ENCODE measurements around the gene PPP1R15A.
"Not testable (repeated sequence)": the region's sequence is repeated elsewhere in the genome, so short reads cannot be mapped to it uniquely, and the experiment has no call there.

PPP1R15A gene

GRCh38 chr19:48900477-48901406 lies 28.5 kb downstream of the PPP1R15A start:
- Histone ChIP-seq H3K4me3 (ENCODE audit: low read depth, low read length, poor library complexity, severe bottlenecking) (peak overlapping the region; percentile 80), H3K27ac (ENCODE audit: low read depth, low read length, poor library complexity, severe bottlenecking) (peak overlapping the region; percentile 1), H3K9me3 (ENCODE audit: low read length) (no peaks in the 10 kb centered on the region), H2AFZ (ENCODE audit: low read length) (no peak overlapping the region), H3K36me3 (ENCODE audit: insufficient read depth, low read length) (peaks cover 8% of the 10 kb centered on the region; the same call in 1 of the 2 replicates), H3K4me2 (ENCODE audit: low read length) (peak overlapping the region; percentile 68), H3K9ac (ENCODE audit: low read length) (peak overlapping the region; percentile 78), H4K20me1 (ENCODE audit: insufficient read depth, low read length) (no peaks in the 10 kb centered on the region), H3K79me2 (ENCODE audit: insufficient read depth, low read length) (no peaks in the 10 kb centered on the region), H3K27me3 (ENCODE audit: insufficient read depth, low read length) (no peaks in the 10 kb centered on the region), H3K4me1 (ENCODE audit: insufficient read depth, low read length, severe bottlenecking) (peaks cover 5% of the 10 kb centered on the region), H3F3A (ENCODE audit: insufficient read depth, low read length) (no peaks in the 10 kb centered on the region), H3K9me2 (ENCODE audit: low read depth, low read length) (no peaks in the 10 kb centered on the region)
- TF ChIP-seq, protein P1, sequence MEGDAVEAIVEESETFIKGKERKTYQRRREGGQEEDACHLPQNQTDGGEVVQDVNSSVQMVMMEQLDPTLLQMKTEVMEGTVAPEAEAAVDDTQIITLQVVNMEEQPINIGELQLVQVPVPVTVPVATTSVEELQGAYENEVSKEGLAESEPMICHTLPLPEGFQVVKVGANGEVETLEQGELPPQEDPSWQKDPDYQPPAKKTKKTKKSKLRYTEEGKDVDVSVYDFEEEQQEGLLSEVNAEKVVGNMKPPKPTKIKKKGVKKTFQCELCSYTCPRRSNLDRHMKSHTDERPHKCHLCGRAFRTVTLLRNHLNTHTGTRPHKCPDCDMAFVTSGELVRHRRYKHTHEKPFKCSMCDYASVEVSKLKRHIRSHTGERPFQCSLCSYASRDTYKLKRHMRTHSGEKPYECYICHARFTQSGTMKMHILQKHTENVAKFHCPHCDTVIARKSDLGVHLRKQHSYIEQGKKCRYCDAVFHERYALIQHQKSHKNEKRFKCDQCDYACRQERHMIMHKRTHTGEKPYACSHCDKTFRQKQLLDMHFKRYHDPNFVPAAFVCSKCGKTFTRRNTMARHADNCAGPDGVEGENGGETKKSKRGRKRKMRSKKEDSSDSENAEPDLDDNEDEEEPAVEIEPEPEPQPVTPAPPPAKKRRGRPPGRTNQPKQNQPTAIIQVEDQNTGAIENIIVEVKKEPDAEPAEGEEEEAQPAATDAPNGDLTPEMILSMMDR (IDR thresholded peaks at IDR 0.05; ENCODE audit: low read length), result no peak
- TF ChIP-seq EZH2 (IDR thresholded peaks at IDR 0.05; ENCODE audit: borderline replicate concordance, low read length), result no peak

GRCh38 chr19:48902291-48902690 lies 30.1 kb downstream of the PPP1R15A start:
- H3K9ac ChIP-seq (ENCODE audit: low read length); H4K20me1 ChIP-seq (ENCODE audit: insufficient read depth, low read length); H3K4me2 ChIP-seq (ENCODE audit: low read length): not testable (repeated sequence)

DNA sequence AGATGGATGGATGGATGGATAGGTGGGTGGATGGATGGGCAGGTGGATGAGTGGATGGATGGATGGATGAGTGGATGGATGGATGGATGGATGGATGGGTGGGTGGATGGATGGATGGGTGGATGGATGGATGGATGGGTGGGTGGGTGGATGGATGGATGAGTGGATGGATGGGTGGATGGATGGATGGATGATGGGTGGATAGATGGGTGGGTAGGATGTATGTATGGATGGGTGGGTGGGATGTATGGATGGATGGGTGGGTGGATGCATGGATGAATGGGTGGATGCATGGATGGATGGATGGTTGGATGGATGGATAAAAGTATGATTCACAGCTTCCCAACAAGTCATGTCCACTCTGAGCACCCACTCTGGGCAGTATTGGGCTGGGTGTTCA lies 31.6 kb downstream of the PPP1R15A start:
- not testable (repeated sequence) for H3K4me3 ChIP-seq (ENCODE audit: low read depth, low read length, poor library complexity, severe bottlenecking); H3F3A ChIP-seq (ENCODE audit: insufficient read depth, low read length); H3K4me1 ChIP-seq (ENCODE audit: insufficient read depth, low read length, severe bottlenecking); H3K27ac ChIP-seq (ENCODE audit: low read depth, low read length, poor library complexity, severe bottlenecking); H3K9me2 ChIP-seq (ENCODE audit: low read depth, low read length); H3K9ac ChIP-seq (ENCODE audit: low read length); H2AFZ ChIP-seq (ENCODE audit: low read length); H3K27me3 ChIP-seq (ENCODE audit: insufficient read depth, low read length); H3K36me3 ChIP-seq (ENCODE audit: insufficient read depth, low read length); H3K79me2 ChIP-seq (ENCODE audit: insufficient read depth, low read length); H3K9me3 ChIP-seq (ENCODE audit: low read length); H3K4me2 ChIP-seq (ENCODE audit: low read length); H4K20me1 ChIP-seq (ENCODE audit: insufficient read depth, low read length)

More at GRCh38 chr19:48902291-48902690, 30.1 kb downstream of the PPP1R15A start:
- not testable (repeated sequence) for H3K36me3 ChIP-seq (ENCODE audit: insufficient read depth, low read length); H3K9me3 ChIP-seq (ENCODE audit: low read length); H3K27me3 ChIP-seq (ENCODE audit: insufficient read depth, low read length); H3K79me2 ChIP-seq (ENCODE audit: insufficient read depth, low read length); H3F3A ChIP-seq (ENCODE audit: insufficient read depth, low read length); H3K9me2 ChIP-seq (ENCODE audit: low read depth, low read length); H3K4me1 ChIP-seq (ENCODE audit: insufficient read depth, low read length, severe bottlenecking); H2AFZ ChIP-seq (ENCODE audit: low read length); H3K27ac ChIP-seq (ENCODE audit: low read depth, low read length, poor library complexity, severe bottlenecking); H3K4me3 ChIP-seq (ENCODE audit: low read depth, low read length, poor library complexity, severe bottlenecking)

GRCh38 chr19:48905664-48906063 lies 33.4 kb downstream of the PPP1R15A start:
- no peaks in the 10 kb centered on the region for H3K27me3 ChIP-seq (ENCODE audit: insufficient read depth, low read length)
- no peaks in the 10 kb centered on the region for H4K20me1 ChIP-seq (ENCODE audit: insufficient read depth, low read length)
- H3K4me3 ChIP-seq (ENCODE audit: low read depth, low read length, poor library complexity, severe bottlenecking), result no peak overlapping the region
- no peak overlapping the region for H3K4me2 ChIP-seq (ENCODE audit: low read length)
- H3K36me3 ChIP-seq (ENCODE audit: insufficient read depth, low read length), result peaks cover 20% of the 10 kb centered on the region
- no peak for TF ChIP-seq EZH2 (IDR thresholded peaks at IDR 0.05; ENCODE audit: borderline replicate concordance, low read length)
- TF ChIP-seq, protein P1 (IDR thresholded peaks at IDR 0.05; ENCODE audit: low read length), result no peak
- H3K9me3 ChIP-seq (ENCODE audit: low read length), result no peaks in the 10 kb centered on the region
- no peak overlapping the region for H3K9ac ChIP-seq (ENCODE audit: low read length)
- H3K4me1 ChIP-seq (ENCODE audit: insufficient read depth, low read length, severe bottlenecking), result peaks cover 5% of the 10 kb centered on the region
- no peak overlapping the region for H3K27ac ChIP-seq (ENCODE audit: low read depth, low read length, poor library complexity, severe bottlenecking)
- no peak overlapping the region for H2AFZ ChIP-seq (ENCODE audit: low read length)
- no peaks in the 10 kb centered on the region for H3K79me2 ChIP-seq (ENCODE audit: insufficient read depth, low read length)
- no peaks in the 10 kb centered on the region for H3F3A ChIP-seq (ENCODE audit: insufficient read depth, low read length)
- no peaks in the 10 kb centered on the region for H3K9me2 ChIP-seq (ENCODE audit: low read depth, low read length)
